Endodermal cell (in vitro differentiated cells): ENCODE data around the gene FOS. TPM values are rescaled to one million over a fixed set of nuclear protein-coding genes. Genes with fewer than 3 reads are reported as not detected.

Source experiments
- DNase-seq: peaks from one replicate; pipeline ENCODE4 v3.0.0-alpha.2; 2017
- H3K27ac ChIP-seq: 2 replicates; pipeline ENCODE4 v1.5.1; 2013; ENCODE audit warnings: mild to moderate bottlenecking, low read depth, low read length, moderate library complexity
- H3K27me3 ChIP-seq: 2 replicates; pipeline ENCODE4 v1.6.1; 2013; ENCODE audit warnings: mild to moderate bottlenecking, low read length, moderate library complexity; ENCODE audit not compliant: insufficient read depth, control insufficient read depth, poor library complexity, severe bottlenecking
- H3K36me3 ChIP-seq: 2 replicates; pipeline ENCODE4 v1.7.0; 2013; ENCODE audit warnings: mild to moderate bottlenecking, low read length, moderate library complexity; ENCODE audit not compliant: control insufficient read depth, insufficient read depth
- H3K4me1 ChIP-seq: one replicate; pipeline ENCODE4 v1.7.0; 2013; ENCODE audit warnings: low read length; ENCODE audit not compliant: control insufficient read depth, insufficient read depth
- H3K4me3 ChIP-seq: 2 replicates; pipeline ENCODE4 v1.5.1; 2013; ENCODE audit warnings: mild to moderate bottlenecking, low read length, moderate library complexity
- H3K9ac ChIP-seq: 2 replicates; pipeline ENCODE4 v1.6.1; 2013; ENCODE audit warnings: mild to moderate bottlenecking, low read length, moderate library complexity; ENCODE audit not compliant: poor library complexity, severe bottlenecking; ENCODE audit errors: extremely low read depth
- H3K9me3 ChIP-seq: 2 replicates; pipeline ENCODE4 v1.6.1; 2013; ENCODE audit warnings: mild to moderate bottlenecking, low read length, moderate library complexity; ENCODE audit not compliant: control insufficient read depth
- H3K27ac Mint-ChIP-seq: 2 replicates; pipeline ENCODE4 v1.8.0; 2020; ENCODE audit warnings: mixed read lengths
- H3K27me3 Mint-ChIP-seq: 2 replicates; pipeline ENCODE4 v1.8.0; 2021; ENCODE audit warnings: mild to moderate bottlenecking, mixed read lengths; ENCODE audit not compliant: insufficient read depth
- H3K36me3 Mint-ChIP-seq: 2 replicates; pipeline ENCODE4 v1.8.0; 2020; ENCODE audit warnings: low read depth, mixed read lengths
- H3K4me1 Mint-ChIP-seq: 2 replicates; pipeline ENCODE4 v1.8.0; 2020; ENCODE audit warnings: mixed read lengths
- H3K4me3 Mint-ChIP-seq: 2 replicates; pipeline ENCODE4 v1.8.0; 2020; ENCODE audit warnings: mild to moderate bottlenecking, moderate library complexity, mixed read lengths
- H3K9me3 Mint-ChIP-seq: 2 replicates; pipeline ENCODE4 v1.8.0; 2020; ENCODE audit warnings: mild to moderate bottlenecking, mixed read lengths
- CTCF ChIP-seq: fragments of 200-600 bp; sonication (generic); conservative IDR thresholded peaks from 2 replicates; pipeline ENCODE4 v1.5.0; 2021; ENCODE audit warnings: antibody characterized with exemption, mild to moderate bottlenecking
- WGBS, 2 experiments: methylation state at CpG; one replicate each; pipeline versions ENCODE4 v1.1.5 to v1.1.7; 2013; ENCODE audit warnings: missing lambda C conversion rate in 2 of 2, mixed read lengths in 1 of 2; ENCODE audit not compliant: insufficient coverage in 1 of 2, insufficient read length in 1 of 2; 5-methylcytosine and 5-hydroxymethylcytosine counted together
- total RNA-seq, 2 donors: library from RNA; stranded (reverse); fragmentation: NEBNext Ultra II Directional in 1 of 2; extraction: Animal tissue kit (Norgen Biotek cat#: 25700) in 1 of 2; gene quantifications; 2 replicates in 1 of 2; 3 replicates in 1 of 2; pipeline ENCODE4 v1.2.1, GENCODE V29; 2021

Gene FOS
- total RNA-seq, 2 donors from 2014 or later = 10.3 to 14.0 TPM

GRCh38 chr14:75271514-75271913 is 7.1 kb upstream of the FOS start:
- no peaks in the 10 kb centered on the region for H3K36me3 ChIP-seq
- H3K4me1 ChIP-seq = peaks cover 5% of the 10 kb centered on the region
- H3K27ac Mint-ChIP-seq = no peak overlapping the region
- no peak for DNase-seq
- no peak overlapping the region for H3K9ac ChIP-seq
- no peak for TF ChIP-seq CTCF
- no peaks in the 10 kb centered on the region for H3K9me3 ChIP-seq
- H3K27me3 ChIP-seq = peaks cover 14% of the 10 kb centered on the region
- H3K4me3 ChIP-seq = no peak overlapping the region
- H3K36me3 Mint-ChIP-seq = no peaks in the 10 kb centered on the region
- H3K27me3 Mint-ChIP-seq = peaks cover 30% of the 10 kb centered on the region
- no peaks in the 10 kb centered on the region for H3K9me3 Mint-ChIP-seq
- H3K4me3 Mint-ChIP-seq = no peak overlapping the region
- peaks cover 18% of the 10 kb centered on the region for H3K4me1 Mint-ChIP-seq
- no peak overlapping the region for H3K27ac ChIP-seq
- 92 to 100% methylated on average over 7 to 9 of the region's 9 CpGs for WGBS, 2 experiments

GRCh38 chr14:75273272-75274049 is 5.2 kb upstream of the FOS start:
- H3K27ac Mint-ChIP-seq = no peak overlapping the region
- H3K9me3 ChIP-seq = no peaks in the 10 kb centered on the region
- peaks cover 5% of the 10 kb centered on the region for H3K4me1 ChIP-seq
- peaks cover 17% of the 10 kb centered on the region for H3K4me1 Mint-ChIP-seq
- no peaks in the 10 kb centered on the region for H3K36me3 ChIP-seq
- TF ChIP-seq CTCF = no peak
- H3K4me3 Mint-ChIP-seq = no peak overlapping the region
- no peaks in the 10 kb centered on the region for H3K9me3 Mint-ChIP-seq
- H3K27ac ChIP-seq = no peak overlapping the region
- H3K9ac ChIP-seq = no peak overlapping the region
- WGBS, 2 experiments = 87 to 94% methylated on average over 8 to 13 of the region's 13 CpGs
- no peak for DNase-seq
- H3K27me3 Mint-ChIP-seq = peaks cover 32% of the 10 kb centered on the region
- H3K4me3 ChIP-seq = no peak overlapping the region
- H3K36me3 Mint-ChIP-seq = no peaks in the 10 kb centered on the region
- H3K27me3 ChIP-seq = peaks cover 14% of the 10 kb centered on the region

GRCh38 chr14:75274050-75274898 is 4.4 kb upstream of the FOS start:
- H3K27ac ChIP-seq = no peak overlapping the region
- H3K4me1 ChIP-seq = peaks cover 2% of the 10 kb centered on the region
- 92 to 93% methylated on average over 3 to 5 of the region's 6 CpGs for WGBS, 2 experiments
- H3K36me3 Mint-ChIP-seq = no peaks in the 10 kb centered on the region
- peaks cover 34% of the 10 kb centered on the region for H3K27me3 Mint-ChIP-seq
- no peaks in the 10 kb centered on the region for H3K9me3 ChIP-seq
- peaks cover 10% of the 10 kb centered on the region for H3K4me1 Mint-ChIP-seq
- no peak overlapping the region for H3K9ac ChIP-seq
- H3K4me3 Mint-ChIP-seq = no peak overlapping the region
- no peak overlapping the region for H3K4me3 ChIP-seq
- no peak for TF ChIP-seq CTCF
- no peak overlapping the region for H3K27ac Mint-ChIP-seq
- no peaks in the 10 kb centered on the region for H3K9me3 Mint-ChIP-seq
- no peaks in the 10 kb centered on the region for H3K36me3 ChIP-seq
- peaks cover 14% of the 10 kb centered on the region for H3K27me3 ChIP-seq
- no peak for DNase-seq
